Transverse colon (tissue), 4 donors: Measurements from ENCODE around the gene CCDC186.

ENCODE experiments used
- EP300 ChIP-seq: sonication (generic); formaldehyde crosslinking; IDR thresholded peaks from one replicate; pipeline ENCODE4 v1.6.1; 2017; ENCODE audit warnings: antibody characterized with exemption, low read depth
- POLR2AphosphoS5 ChIP-seq, 3 donors: sonication (generic); formaldehyde crosslinking; IDR thresholded peaks; one replicate each; pipeline ENCODE4 v1.6.1; 2016; ENCODE audit warnings: antibody characterized with exemption in 3 of 3
- TF ChIP-seq, protein P1 (sequence below), 5 experiments: fragments of 200-600 bp in 3 of 5; fragments of 450-650 bp in 2 of 5; sonication (generic) in 3 of 5; IDR thresholded peaks; 1 replicate in 2 of 5; 2 replicates in 3 of 5; pipeline ENCODE4 v1.5.1; 2016 to 2017; ENCODE audit warnings: antibody characterized with exemption in 5 of 5, inconsistent platforms in 3 of 5, mild to moderate bottlenecking in 2 of 5, moderate library complexity in 1 of 5

DNA sequence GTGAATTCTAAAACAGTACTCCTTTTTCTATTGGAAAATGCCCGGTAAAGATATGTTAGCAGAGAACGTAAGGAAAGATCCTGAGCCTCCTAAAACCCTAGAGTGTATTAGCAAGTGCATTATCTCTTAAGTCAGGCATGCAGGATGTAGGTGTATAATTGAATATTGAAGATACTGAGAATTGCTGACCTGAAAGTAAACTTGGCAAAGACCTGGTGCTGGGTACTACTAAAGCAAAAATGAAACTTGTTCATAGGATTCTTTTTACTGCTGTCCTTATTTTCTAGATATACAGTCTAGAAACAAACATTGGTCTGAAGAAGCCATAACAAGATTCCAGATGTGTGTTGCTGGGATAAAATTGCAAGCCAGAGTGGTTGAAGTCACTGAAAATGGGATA lies 46.3 kb upstream of the CCDC186 start:
- TF ChIP-seq POLR2AphosphoS5 (IDR thresholded peaks at IDR 0.05) (no peak), EP300 (no peak)
- TF ChIP-seq, protein P1, sequence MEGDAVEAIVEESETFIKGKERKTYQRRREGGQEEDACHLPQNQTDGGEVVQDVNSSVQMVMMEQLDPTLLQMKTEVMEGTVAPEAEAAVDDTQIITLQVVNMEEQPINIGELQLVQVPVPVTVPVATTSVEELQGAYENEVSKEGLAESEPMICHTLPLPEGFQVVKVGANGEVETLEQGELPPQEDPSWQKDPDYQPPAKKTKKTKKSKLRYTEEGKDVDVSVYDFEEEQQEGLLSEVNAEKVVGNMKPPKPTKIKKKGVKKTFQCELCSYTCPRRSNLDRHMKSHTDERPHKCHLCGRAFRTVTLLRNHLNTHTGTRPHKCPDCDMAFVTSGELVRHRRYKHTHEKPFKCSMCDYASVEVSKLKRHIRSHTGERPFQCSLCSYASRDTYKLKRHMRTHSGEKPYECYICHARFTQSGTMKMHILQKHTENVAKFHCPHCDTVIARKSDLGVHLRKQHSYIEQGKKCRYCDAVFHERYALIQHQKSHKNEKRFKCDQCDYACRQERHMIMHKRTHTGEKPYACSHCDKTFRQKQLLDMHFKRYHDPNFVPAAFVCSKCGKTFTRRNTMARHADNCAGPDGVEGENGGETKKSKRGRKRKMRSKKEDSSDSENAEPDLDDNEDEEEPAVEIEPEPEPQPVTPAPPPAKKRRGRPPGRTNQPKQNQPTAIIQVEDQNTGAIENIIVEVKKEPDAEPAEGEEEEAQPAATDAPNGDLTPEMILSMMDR (IDR thresholded peaks at IDR 0.05) = no peak
